AG09319 (cell line): ENCODE results near the gene KTN1.

Source experiments
- DNase-seq: peaks from one replicate; pipeline ENCODE4 v3.0.0-alpha.2; 2010; ENCODE audit warnings: low read depth; ENCODE audit errors: extremely low read depth
- CTCF ChIP-seq: IDR thresholded peaks from 2 replicates; pipeline ENCODE4 v1.5.1; 2011; ENCODE audit warnings: low read depth, mild to moderate bottlenecking, inconsistent platforms, low read length, moderate library complexity

KTN1 gene

DNA sequence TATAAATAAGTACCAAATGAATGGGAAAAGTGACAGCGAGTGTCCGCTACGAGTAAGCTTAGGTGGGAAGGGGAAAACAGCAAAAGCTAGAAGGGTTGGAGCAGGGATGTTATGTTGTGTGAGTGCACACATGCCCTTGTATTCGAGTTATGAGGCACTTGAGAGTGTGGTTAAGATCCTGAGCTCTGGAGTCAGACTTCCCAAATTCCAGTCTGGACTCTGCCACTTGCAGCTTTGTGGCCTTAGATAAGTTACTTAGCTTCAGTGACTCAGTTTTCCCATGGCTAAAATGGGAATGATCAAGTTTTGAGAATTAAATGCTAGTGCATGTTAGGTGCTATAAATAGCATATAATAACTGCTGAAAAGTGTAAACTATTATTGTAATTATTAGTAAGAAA is 44.9 kb downstream of the KTN1 start:
- no peak for TF ChIP-seq CTCF
- no peak for DNase-seq

- no peak for TF ChIP-seq CTCF
- no peak for DNase-seq
Measured at GRCh38 chr14:55625481-55625880, 45.5 kb downstream of the KTN1 start.

- DNase-seq: no peak
- no peak for TF ChIP-seq CTCF
Measured at GRCh38 chr14:55626131-55626530, 46.1 kb downstream of the KTN1 start.

DNA sequence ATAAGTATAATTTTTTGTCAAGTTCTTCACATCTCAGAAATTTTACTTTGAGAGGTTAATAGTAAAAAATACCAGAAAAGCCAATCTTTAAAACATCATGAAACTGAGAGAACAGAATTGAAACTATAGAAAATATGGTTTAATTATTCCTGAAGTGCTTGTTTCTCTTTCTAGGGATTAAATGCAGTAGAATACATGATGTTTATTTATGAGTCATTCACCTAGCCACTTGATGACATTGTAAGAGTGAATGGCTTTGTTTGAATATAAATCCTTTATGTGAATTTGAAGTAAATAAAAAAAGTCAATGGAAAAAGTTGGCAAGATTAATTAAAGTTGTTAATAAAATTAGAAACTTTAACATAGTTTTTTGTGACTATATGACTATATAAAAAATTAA is 48.4 kb downstream of the KTN1 start:
- no peak for TF ChIP-seq CTCF
- no peak for DNase-seq

GRCh38 chr14:55638665-55639064 is 58.7 kb downstream of the KTN1 start:
- no peak for DNase-seq
- no peak for TF ChIP-seq CTCF

GRCh38 chr14:55641290-55641689 is 61.3 kb downstream of the KTN1 start:
- no peak for DNase-seq
- no peak for TF ChIP-seq CTCF

GRCh38 chr14:55641954-55642353 is 61.9 kb downstream of the KTN1 start:
- no peak for TF ChIP-seq CTCF
- no peak for DNase-seq

DNA sequence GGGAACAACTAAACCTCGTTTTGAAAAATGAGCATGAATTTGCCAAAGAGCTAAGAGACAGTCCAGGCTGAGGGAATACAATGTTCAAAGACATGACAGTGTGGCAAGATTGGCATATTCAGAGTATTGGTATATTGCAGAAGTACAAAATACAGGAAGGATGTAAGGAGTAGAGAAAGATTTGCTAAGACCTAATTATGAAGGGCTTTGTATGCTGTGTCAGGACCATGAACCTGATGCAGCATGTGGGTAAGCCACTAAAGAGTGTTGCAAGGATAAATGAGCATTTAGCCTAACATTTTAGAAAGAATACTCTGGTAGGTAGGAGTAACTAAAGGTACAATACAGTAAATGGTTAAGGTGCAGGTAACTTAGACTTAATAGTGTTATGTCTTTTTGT is 65.1 kb downstream of the KTN1 start:
- TF ChIP-seq CTCF: no peak
- DNase-seq: no peak
